Measurements from ENCODE around the gene USHBP1.

DNA sequence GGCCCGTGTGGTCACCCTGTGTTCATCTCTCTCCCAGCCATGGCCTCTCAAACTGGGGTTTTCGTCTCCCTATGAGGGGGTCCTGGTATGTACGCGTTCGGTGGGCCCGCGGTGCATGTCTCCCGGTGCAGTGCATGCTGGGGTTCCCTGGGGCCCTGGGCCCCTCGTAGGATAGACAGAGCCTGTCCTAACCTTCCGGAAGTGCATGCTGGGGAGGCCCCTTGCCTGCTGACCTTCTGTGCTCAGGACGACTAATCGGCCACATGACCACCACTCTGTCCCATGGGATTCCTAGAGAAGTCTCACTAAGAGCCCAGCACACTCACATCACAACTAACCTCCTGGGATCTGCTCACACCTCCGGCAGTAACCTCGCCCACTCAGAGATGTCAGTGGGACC lies 54.2 kb downstream of the USHBP1 start:
- TF ChIP-seq, protein P1, sequence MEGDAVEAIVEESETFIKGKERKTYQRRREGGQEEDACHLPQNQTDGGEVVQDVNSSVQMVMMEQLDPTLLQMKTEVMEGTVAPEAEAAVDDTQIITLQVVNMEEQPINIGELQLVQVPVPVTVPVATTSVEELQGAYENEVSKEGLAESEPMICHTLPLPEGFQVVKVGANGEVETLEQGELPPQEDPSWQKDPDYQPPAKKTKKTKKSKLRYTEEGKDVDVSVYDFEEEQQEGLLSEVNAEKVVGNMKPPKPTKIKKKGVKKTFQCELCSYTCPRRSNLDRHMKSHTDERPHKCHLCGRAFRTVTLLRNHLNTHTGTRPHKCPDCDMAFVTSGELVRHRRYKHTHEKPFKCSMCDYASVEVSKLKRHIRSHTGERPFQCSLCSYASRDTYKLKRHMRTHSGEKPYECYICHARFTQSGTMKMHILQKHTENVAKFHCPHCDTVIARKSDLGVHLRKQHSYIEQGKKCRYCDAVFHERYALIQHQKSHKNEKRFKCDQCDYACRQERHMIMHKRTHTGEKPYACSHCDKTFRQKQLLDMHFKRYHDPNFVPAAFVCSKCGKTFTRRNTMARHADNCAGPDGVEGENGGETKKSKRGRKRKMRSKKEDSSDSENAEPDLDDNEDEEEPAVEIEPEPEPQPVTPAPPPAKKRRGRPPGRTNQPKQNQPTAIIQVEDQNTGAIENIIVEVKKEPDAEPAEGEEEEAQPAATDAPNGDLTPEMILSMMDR (IDR thresholded peaks at IDR 0.05) = no peak
- TF ChIP-seq POLR2A (IDR thresholded peaks at IDR 0.05) = no peak

Data from right lobe of liver (tissue), 4 donors.